PC-3 (cell line): ENCODE data around the gene FAM171A2. TPM values are rescaled to one million over a fixed set of nuclear protein-coding genes. Genes with fewer than 3 reads are reported as not detected.
A peak's percentile ranks its signal among the peaks of the same experiment; 100 is the strongest.

Experiments used
- ATAC-seq: fragments of 200-7000 bp; cut with Tn5 transposase; 2 replicates; pipeline ENCODE4 v1.9.1; 2020; ENCODE audit warnings: mild to moderate bottlenecking, moderate library complexity
- BruUV-seq: library from RNA; stranded (reverse); fragments of 400-500 nt; replicated peaks from 2 replicates; lab custom pipeline; 2021; lab: Mats Ljungman, UMichigan
- CTCF ChIA-PET: fragments of 300-600 bp; sonication (Branson Sonifier 250); formaldehyde crosslinking; loops from one replicate; lab custom pipeline; 2022; ENCODE audit warnings: antibody characterized with exemption; lab: Charles Lee
- POLR2A ChIA-PET: fragments of 300-600 bp; sonication (Branson Sonifier 250); formaldehyde crosslinking; loops from one replicate; lab custom pipeline; 2022; ENCODE audit warnings: antibody characterized with exemption; ENCODE audit not compliant: unreplicated experiment; lab: Charles Lee
- DNase-seq: peaks from one replicate; pipeline ENCODE4 v3.0.0-alpha.2; 2015
- H2AFZ ChIP-seq: fragments of 300-600 bp; sonication (generic); 2 replicates; pipeline ENCODE4 v1.6.0; 2016; ENCODE audit warnings: antibody characterized with exemption, low read length
- H3F3A ChIP-seq: fragments of 300-600 bp; sonication (generic); one replicate; pipeline ENCODE4 v1.6.0; 2017; ENCODE audit warnings: antibody characterized with exemption, low read length, control low read depth, mild to moderate bottlenecking; ENCODE audit not compliant: unreplicated experiment
- H3K27ac ChIP-seq: fragments of 300-600 bp; sonication (generic); 2 replicates; pipeline ENCODE4 v1.5.1; 2016; ENCODE audit warnings: mild to moderate bottlenecking, low read length
- H3K27me3 ChIP-seq: fragments of 300-600 bp; sonication (generic); 2 replicates; pipeline ENCODE4 v1.6.1; 2016; ENCODE audit warnings: low read length, mixed read lengths
- H3K36me3 ChIP-seq: fragments of 300-600 bp; sonication (generic); 2 replicates; pipeline ENCODE4 v1.6.1; 2016; ENCODE audit warnings: low read depth, mixed run types, low read length, mixed read lengths
- H3K4me1 ChIP-seq: fragments of 300-600 bp; sonication (generic); 2 replicates; pipeline ENCODE4 v1.5.1; 2016; ENCODE audit warnings: low read length; ENCODE audit not compliant: insufficient read depth
- H3K4me2 ChIP-seq: fragments of 300-600 bp; sonication (generic); 2 replicates; pipeline ENCODE4 v1.6.0; 2016; ENCODE audit warnings: low read length
- H3K4me3 ChIP-seq: fragments of 300-600 bp; sonication (generic); 2 replicates; pipeline ENCODE4 v1.5.1; 2016; ENCODE audit warnings: mild to moderate bottlenecking, low read length, mixed read lengths
- H3K79me2 ChIP-seq: fragments of 300-600 bp; sonication (generic); 2 replicates; pipeline ENCODE4 v1.6.1; 2017; ENCODE audit warnings: low read length, mixed read lengths
- H3K9ac ChIP-seq: fragments of 300-600 bp; sonication (generic); 2 replicates; pipeline ENCODE4 v1.6.0; 2016; ENCODE audit warnings: mild to moderate bottlenecking, low read length
- H3K9me2 ChIP-seq: fragments of 300-600 bp; sonication (generic); replicated peaks from 2 replicates; pipeline ENCODE4 v1.6.1; 2016; ENCODE audit warnings: mixed run types, low read length, mixed read lengths
- H3K9me3 ChIP-seq: fragments of 300-600 bp; sonication (generic); 2 replicates; pipeline ENCODE4 v1.6.1; 2016; ENCODE audit warnings: low read length, mixed read lengths
- H4K20me1 ChIP-seq: fragments of 300-600 bp; sonication (generic); 2 replicates; pipeline ENCODE4 v1.6.1; 2016; ENCODE audit warnings: low read length, mixed read lengths
- CTCF ChIP-seq: fragments of 300-600 bp; sonication (generic); conservative IDR thresholded peaks from 2 replicates; pipeline ENCODE4 v1.5.1; 2017; ENCODE audit warnings: antibody characterized with exemption, low read depth, mild to moderate bottlenecking, low read length
- EZH2 ChIP-seq: fragments of 300-600 bp; sonication (generic); IDR thresholded peaks from one replicate; pipeline ENCODE4 v1.6.1; 2017; ENCODE audit warnings: antibody characterized with exemption, mild to moderate bottlenecking, low read length; ENCODE audit not compliant: unreplicated experiment
- EZH2phosphoT487 ChIP-seq: fragments of 300-600 bp; sonication (generic); IDR thresholded peaks from 2 replicates; pipeline ENCODE4 v1.6.1; 2018; ENCODE audit warnings: mild to moderate bottlenecking, antibody characterized with exemption, low read length, borderline replicate concordance
- intact Hi-C: fragments of 100-400 bp; cut with micrococcal nuclease; formaldehyde crosslinking; loops from 2 replicates; pipeline ENCODE4 v1.9.0; 2023
- total RNA-seq: library from RNA; depleted of rRNA; stranded (reverse); fragments of >200 nt; gene quantifications from 2 replicates; pipeline ENCODE4 v1.2.3, GENCODE V29; 2014; rRNA removed

Gene FAM171A2
- total RNA-seq, 1 experiment from 2014 or later = 16.3 TPM

GRCh38 chr17:44307387-44308186 is 56.1 kb downstream of the FAM171A2 start:
- H3F3A ChIP-seq = no peaks in the 10 kb centered on the region
- TF ChIP-seq CTCF (no peak), EZH2phosphoT487 (no peak), EZH2 (no peak)
- CTCF ChIA-PET = interaction anchor here (0.6 kb wide), 1 partner anchor 58 kb away, joined by 3 read pairs; no protein-coding TSS in a partner anchor
- DNase-seq (no peak), ATAC-seq (peak; percentile 47)
- H3K4me1 ChIP-seq = peaks cover 9% of the 10 kb centered on the region
- intact Hi-C loops = loop anchor here (2.0 kb wide), 1 partner anchor 37 kb away; the partner anchor contains the start of gene GRN
- no peak overlapping the region for H3K4me2 ChIP-seq
- H3K36me3 ChIP-seq = no peaks in the 10 kb centered on the region
- no peaks in the 10 kb centered on the region for H4K20me1 ChIP-seq
- H2AFZ ChIP-seq = no peak overlapping the region
- no peak overlapping the region for H3K9ac ChIP-seq
- H3K9me3 ChIP-seq = no peaks in the 10 kb centered on the region
- no peak overlapping the region for H3K27ac ChIP-seq
- H3K79me2 ChIP-seq = no peaks in the 10 kb centered on the region
- no peaks in the 10 kb centered on the region for H3K27me3 ChIP-seq
- H3K4me3 ChIP-seq = no peak overlapping the region
- BruUV-seq = no TSS peak
- POLR2A ChIA-PET = no interaction called here
- H3K9me2 ChIP-seq = no peaks in the 10 kb centered on the region

GRCh38 chr17:44304651-44305050 is 59.0 kb downstream of the FAM171A2 start:
- no peaks in the 10 kb centered on the region for H4K20me1 ChIP-seq
- H3K79me2 ChIP-seq = no peaks in the 10 kb centered on the region
- H3F3A ChIP-seq = no peaks in the 10 kb centered on the region
- no peak overlapping the region for H3K27ac ChIP-seq
- H3K27me3 ChIP-seq = no peaks in the 10 kb centered on the region
- intact Hi-C loops = no loop called here
- no peak for TF ChIP-seq EZH2
- no peak for TF ChIP-seq CTCF
- TF ChIP-seq EZH2phosphoT487 = no peak
- DNase-seq (no peak), ATAC-seq (no peak)
- H2AFZ ChIP-seq = no peak overlapping the region
- no peak overlapping the region for H3K4me2 ChIP-seq
- no peak overlapping the region for H3K4me3 ChIP-seq
- H3K36me3 ChIP-seq = no peaks in the 10 kb centered on the region
- H3K4me1 ChIP-seq = peaks cover 9% of the 10 kb centered on the region
- POLR2A ChIA-PET = no interaction called here
- CTCF ChIA-PET = no interaction called here
- no peaks in the 10 kb centered on the region for H3K9me3 ChIP-seq
- H3K9me2 ChIP-seq = no peaks in the 10 kb centered on the region
- no TSS peak for BruUV-seq
- no peak overlapping the region for H3K9ac ChIP-seq

Other genes with a start within 250 kb of the FAM171A2 start
- gene HDAC5, start 240.2 kb downstream of the FAM171A2 start, total RNA-seq = 39.1 and 47.1 TPM in 2 replicates
- 13.5 and 14.3 TPM in 2 replicates for gene HROB, start 221.9 kb downstream of the FAM171A2 start, total RNA-seq
- 0.35 and 0.51 TPM in 2 replicates for gene ASB16, start 193.1 kb downstream of the FAM171A2 start, total RNA-seq
- gene TMUB2, start 176.9 kb downstream of the FAM171A2 start, total RNA-seq = 38.3 and 43.4 TPM in 2 replicates
- gene ATXN7L3, start 164.0 kb downstream of the FAM171A2 start, total RNA-seq = 73.9 and 78.3 TPM in 2 replicates
- 139 and 183 TPM in 2 replicates for gene UBTF, start 144.2 kb downstream of the FAM171A2 start, total RNA-seq
- not detected in 2 replicates for gene SLC4A1, start 95.7 kb downstream of the FAM171A2 start, total RNA-seq
- gene RUNDC3A, start 55.3 kb downstream of the FAM171A2 start, total RNA-seq = 0.29 and 1.4 TPM in 2 replicates
- 726 and 797 TPM in 2 replicates for gene SLC25A39, start 39.0 kb downstream of the FAM171A2 start, total RNA-seq
- 400 and 465 TPM in 2 replicates for gene GRN, start 18.6 kb downstream of the FAM171A2 start, total RNA-seq
- gene ITGA2B, start 25.8 kb upstream of the FAM171A2 start, total RNA-seq = 3.1 and 7.1 TPM in 2 replicates
- 22.7 and 30.1 TPM in 2 replicates for gene GPATCH8, start 139.6 kb upstream of the FAM171A2 start, total RNA-seq
- 11.6 and 12.8 TPM in 2 replicates for gene FZD2, start 193.6 kb upstream of the FAM171A2 start, total RNA-seq